ENCODE results near the gene LAMC2. TPM values are rescaled to one million over a fixed set of nuclear protein-coding genes. Genes with fewer than 3 reads are reported as not detected.
"Not testable (repeated sequence)": the region's sequence is repeated elsewhere in the genome, so short reads cannot be mapped to it uniquely, and the experiment has no call there.

LAMC2 gene
- total and polyA plus RNA-seq, 2 of the 13 experiments (the other 11 are each of a cell fraction or from before 2014, with no cell fraction given) = 0.03 TPM; not detected in 1

GRCh38 chr1:183272390-183272848 lies 86.4 kb downstream of the LAMC2 start (continued):
- TF ChIP-seq ZNF878 (CRISPR knock-in tag; IDR thresholded peaks at IDR 0.05) = no peak
- no peak for TF ChIP-seq NAIF1 (CRISPR knock-in tag; IDR thresholded peaks at IDR 0.05; ENCODE audit: borderline replicate concordance)
- TF ChIP-seq TIGD3 (CRISPR knock-in tag; IDR thresholded peaks at IDR 0.05; ENCODE audit: borderline replicate concordance) = no peak
- no peak for TF ChIP-seq IKZF5 (CRISPR knock-in tag; IDR thresholded peaks at IDR 0.05)
- no peak for TF ChIP-seq JUND (CRISPR knock-in tag; IDR thresholded peaks at IDR 0.05)

- no peak overlapping the region for H3K4me3 ChIP-seq (replicated peaks in 1 of 3; ENCODE audit: insufficient read depth in 1 of 3, low read depth in 2 of 3, low read length in 3 of 3)
- BruUV-seq (replicated peaks) = no TSS peak
- H3K4me1 ChIP-seq (ENCODE audit: insufficient read depth, low read length) = peaks cover 6% of the 10 kb centered on the region; the same call in 1 of the 2 replicates
- DNase-seq (ENCODE audit: low spot score) (no peak), FAIRE-seq (no peak), ATAC-seq (no peak)
- no peak overlapping the region for H3K9ac ChIP-seq (ENCODE audit: insufficient read depth, low read depth, low read length)
- H3K79me2 ChIP-seq (ENCODE audit: insufficient read depth, low read length) = no peaks in the 10 kb centered on the region
- ChIA-PET POLR2A (no interaction called here), CTCF (ENCODE audit: low intra/inter-chr PET ratio, low total read pairs) (no interaction called here)
- WGBS (ENCODE audit: low lambda C conversion rate) = 41% methylated on average over 5 of the region's 5 CpGs
- H4K20me1 ChIP-seq (ENCODE audit: insufficient read depth, low read length) = no peaks in the 10 kb centered on the region
- intact Hi-C loops (cut with micrococcal nuclease; ENCODE audit: unreplicated experiment) (no loop called here), in situ Hi-C loops (cut with HindIII; ENCODE audit: extremely low pct_ligation_motif_present, low pct_unique_long_range_greater_than_20kb) (no loop called here)
- H3K4me2 ChIP-seq (ENCODE audit: low read depth, low read length) = no peak overlapping the region
- H3K9me3 ChIP-seq (ENCODE audit: low read length) = no peaks in the 10 kb centered on the region
- H2AFZ ChIP-seq (ENCODE audit: low read length) = no peak overlapping the region
- H3K27ac ChIP-seq (ENCODE audit: extremely low read length, insufficient read depth, low read length) = no peak overlapping the region
- no peaks in the 10 kb centered on the region for H3K36me3 ChIP-seq (replicated peaks in 1 of 2; ENCODE audit: control insufficient read depth in 1 of 2, insufficient read depth in 2 of 2, low read length in 2 of 2)
- no peak for TF ChIP-seq ZNF562 (CRISPR knock-in tag; IDR thresholded peaks at IDR 0.05; ENCODE audit: borderline replicate concordance)
- TF ChIP-seq TBX2 (CRISPR knock-in tag; IDR thresholded peaks at IDR 0.05; ENCODE audit: borderline replicate concordance) = no peak
- TF ChIP-seq MLXIP (CRISPR knock-in tag; IDR thresholded peaks at IDR 0.05; ENCODE audit: borderline replicate concordance) = no peak
- TF ChIP-seq TSC22D2 (CRISPR knock-in tag; IDR thresholded peaks at IDR 0.05; ENCODE audit: borderline replicate concordance) = no peak
- TF ChIP-seq ZNF792 (CRISPR knock-in tag; IDR thresholded peaks at IDR 0.05) = no peak
- no peak for TF ChIP-seq TEAD3 (CRISPR knock-in tag; optimal IDR thresholded peaks at IDR 0.05; ENCODE audit: borderline replicate concordance)
- peaks cover 1 to 6% of the 10 kb centered on the region in 2 experiments; a peak in 3 of 5 replicates for H3K27me3 ChIP-seq (ENCODE audit: control insufficient read depth in 1 of 2, insufficient read depth in 2 of 2, low read length in 2 of 2)
These were observed 87.2 kb downstream of the LAMC2 start for GRCh38 chr1:183273300-183273699.

- H3K4me1 ChIP-seq (ENCODE audit: insufficient read depth, low read length); H3K9ac ChIP-seq (ENCODE audit: insufficient read depth, low read depth, low read length); FAIRE-seq; H3K79me2 ChIP-seq (ENCODE audit: insufficient read depth, low read length); H3K9me3 ChIP-seq (ENCODE audit: low read length); H2AFZ ChIP-seq (ENCODE audit: low read length); in situ Hi-C loops (cut with HindIII; ENCODE audit: extremely low pct_ligation_motif_present, low pct_unique_long_range_greater_than_20kb); H3K36me3 ChIP-seq (replicated peaks in 1 of 2; ENCODE audit: control insufficient read depth in 1 of 2, insufficient read depth in 2 of 2, low read length in 2 of 2); CTCF ChIA-PET (ENCODE audit: low intra/inter-chr PET ratio, low total read pairs); H3K27ac ChIP-seq (ENCODE audit: extremely low read length, insufficient read depth, low read length); BruUV-seq (replicated peaks); H3K4me3 ChIP-seq (replicated peaks in 1 of 3; ENCODE audit: insufficient read depth in 1 of 3, low read depth in 2 of 3, low read length in 3 of 3); H4K20me1 ChIP-seq (ENCODE audit: insufficient read depth, low read length); H3K27me3 ChIP-seq (ENCODE audit: control insufficient read depth in 1 of 2, insufficient read depth in 2 of 2, low read length in 2 of 2); H3K4me2 ChIP-seq (ENCODE audit: low read depth, low read length); ATAC-seq; intact Hi-C loops (cut with micrococcal nuclease; ENCODE audit: unreplicated experiment); DNase-seq (ENCODE audit: low spot score); POLR2A ChIA-PET: not testable (repeated sequence)
- WGBS (ENCODE audit: low lambda C conversion rate) = 59% methylated on average over 4 of the region's 4 CpGs
These were observed 87.9 kb downstream of the LAMC2 start for GRCh38 chr1:183273984-183274383.
